BJ (cell line): ENCODE data around the gene SATB2. TPM values are rescaled to one million over a fixed set of nuclear protein-coding genes. Genes with fewer than 3 reads are reported as not detected.

Source experiments
- CTCF ChIA-PET: fragments of 350-600 bp; formaldehyde crosslinking; extraction: SDS; loops from one replicate; lab custom pipeline; 2021; ENCODE audit warnings: antibody characterized with exemption, inconsistent platforms; lab: Yijun Ruan, JAX
- POLR2A ChIA-PET: fragments of 300-600 bp; sonication (Branson Sonifier 250); formaldehyde crosslinking; extraction: SDS; loops from one replicate; lab custom pipeline; 2021; ENCODE audit warnings: antibody characterized with exemption; lab: Charles Lee
- DNase-seq: peaks from one replicate; pipeline ENCODE4 v3.0.0-alpha.2; 2011; ENCODE audit warnings: low read depth
- H3K27me3 ChIP-seq: 2 replicates; pipeline ENCODE4 v1.6.0; 2011; ENCODE audit warnings: low read length; ENCODE audit not compliant: control insufficient read depth, insufficient read depth
- H3K36me3 ChIP-seq: 2 replicates; pipeline ENCODE4 v1.5.1; 2011; ENCODE audit warnings: low read length; ENCODE audit not compliant: control insufficient read depth, insufficient read depth
- H3K4me3 ChIP-seq: 2 replicates; pipeline ENCODE4 v1.5.1; 2011; ENCODE audit warnings: low read depth, mild to moderate bottlenecking, control low read depth, low read length
- CTCF ChIP-seq: IDR thresholded peaks from 2 replicates; pipeline ENCODE4 v1.5.1; 2011; ENCODE audit warnings: low read depth, mild to moderate bottlenecking, control low read depth, inconsistent platforms, low read length, moderate library complexity; ENCODE audit not compliant: insufficient read depth
- polyA plus RNA-seq: library from polyadenylated mRNA; depleted of rRNA; stranded (reverse); fragments of >200 nt; gene quantifications from 2 replicates; pipeline ENCODE4 v1.2.3, GENCODE V29; 2011

SATB2 gene
- polyA plus RNA-seq, 1 experiment: 4.8 TPM

GRCh38 chr2:199443589-199444130, 14.1 kb downstream of the SATB2 start:
- ChIA-PET POLR2A (interaction anchor here (0.5 to 0.7 kb wide), 2 partner anchors 29 to 1074 kb away, joined by 3 to 14 read pairs; no protein-coding TSS in a partner anchor), CTCF (no interaction called here)
- TF ChIP-seq CTCF: no peak
- H3K36me3 ChIP-seq: no peaks in the 10 kb centered on the region
- no peak overlapping the region for H3K4me3 ChIP-seq
- no peak for DNase-seq
- no peaks in the 10 kb centered on the region for H3K27me3 ChIP-seq

GRCh38 chr2:199442173-199442572, 15.6 kb downstream of the SATB2 start:
- ChIA-PET CTCF (interaction anchor here (0.8 to 1.1 kb wide), 3 partner anchors 21 to 37 kb away, joined by 3 read pairs; no protein-coding TSS in a partner anchor), POLR2A (no interaction called here)
- no peak for DNase-seq
- Histone ChIP-seq H3K36me3 (no peaks in the 10 kb centered on the region), H3K4me3 (no peak overlapping the region), H3K27me3 (no peaks in the 10 kb centered on the region)
- no peak for TF ChIP-seq CTCF

- DNase-seq: no peak
- no peak overlapping the region for H3K4me3 ChIP-seq
- ChIA-PET POLR2A (no interaction called here), CTCF (interaction anchor here (0.8 kb wide), 1 partner anchor 31 kb away, joined by 3 read pairs; no protein-coding TSS in a partner anchor)
- no peaks in the 10 kb centered on the region for H3K36me3 ChIP-seq
- TF ChIP-seq CTCF: no peak
- no peaks in the 10 kb centered on the region for H3K27me3 ChIP-seq
Observed at GRCh38 chr2:199441759-199442158, 16.0 kb downstream of the SATB2 start.

- TF ChIP-seq CTCF: no peak
- ChIA-PET CTCF (interaction anchor here (0.8 kb wide), 1 partner anchor 23 kb away, joined by 3 read pairs; no protein-coding TSS in a partner anchor), POLR2A (no interaction called here)
- no peak for DNase-seq
- Histone ChIP-seq H3K36me3 (no peaks in the 10 kb centered on the region), H3K27me3 (no peaks in the 10 kb centered on the region), H3K4me3 (no peak overlapping the region)
Observed at GRCh38 chr2:199440118-199440517, 17.6 kb downstream of the SATB2 start.

GRCh38 chr2:199439542-199439941, 18.2 kb downstream of the SATB2 start:
- no peak for DNase-seq
- no peaks in the 10 kb centered on the region for H3K36me3 ChIP-seq
- ChIA-PET CTCF (no interaction called here), POLR2A (no interaction called here)
- H3K27me3 ChIP-seq: no peaks in the 10 kb centered on the region
- TF ChIP-seq CTCF: no peak
- no peak overlapping the region for H3K4me3 ChIP-seq
